ENCODE data around the gene DDX10.

GRCh38 chr11:108664730-108665525, at the start of gene DDX10:
- no peak for TF ChIP-seq POLR2A (IDR thresholded peaks at IDR 0.05)
- TF ChIP-seq CTCF (IDR thresholded peaks at IDR 0.05 in 8 of 11, conservative IDR thresholded peaks at IDR 0.05 in 3 of 11): peak in 6 of 11 experiments; percentile 5 to 62 (median 28)

All from spleen (tissue), 7 donors.